ENCODE results near the gene FKBP1A.
A peak's percentile ranks its signal among the peaks of the same experiment; 100 is the strongest.

The FKBP1A gene

GRCh38 chr20:1332749-1333300, 60.0 kb downstream of the FKBP1A start:
- DNase-seq (ENCODE audit: low read depth in 2 of 2) = no peak

- no peak for DNase-seq (ENCODE audit: low read depth in 2 of 2)
Observed at GRCh38 chr20:1331801-1332453, 60.9 kb downstream of the FKBP1A start.

GRCh38 chr20:1331101-1331500, 61.8 kb downstream of the FKBP1A start:
- no peak for DNase-seq (ENCODE audit: low read depth in 2 of 2)

- DNase-seq (ENCODE audit: low read depth in 2 of 2) = no peak
Observed at GRCh38 chr20:1330075-1330830, 62.6 kb downstream of the FKBP1A start.

GRCh38 chr20:1328680-1329330, 64.0 kb downstream of the FKBP1A start, which contains the start of gene SDCBP2:
TSS of gene SDCBP2 (minus strand) at chr20:1329139. CDS start at chr20:1320416, 8,723 bp downstream.
- DNase-seq (ENCODE audit: low read depth in 2 of 2) = no peak

GRCh38 chr20:1327827-1328679, 64.8 kb downstream of the FKBP1A start:
- no peak for DNase-seq (ENCODE audit: low read depth in 2 of 2)

GRCh38 chr20:1327241-1327653, 65.6 kb downstream of the FKBP1A start:
- no peak for DNase-seq (ENCODE audit: low read depth in 2 of 2)

- no peak for DNase-seq (ENCODE audit: low read depth in 2 of 2)
Observed at GRCh38 chr20:1326031-1326930, 66.6 kb downstream of the FKBP1A start.

GRCh38 chr20:1325173-1326030, 67.5 kb downstream of the FKBP1A start:
- peak; percentile 98 for DNase-seq (ENCODE audit: low read depth in 2 of 2)

GRCh38 chr20:1324598-1325172, 68.2 kb downstream of the FKBP1A start:
- DNase-seq (ENCODE audit: low read depth in 2 of 2) = peak in 1 of 2 donors; percentile 22

GRCh38 chr20:1323830-1324597, 68.8 kb downstream of the FKBP1A start:
- no peak for DNase-seq (ENCODE audit: low read depth in 2 of 2)

- no peak for DNase-seq (ENCODE audit: low read depth in 2 of 2)
Observed at GRCh38 chr20:1323256-1323655, 69.6 kb downstream of the FKBP1A start.

GRCh38 chr20:1322511-1323245, 70.2 kb downstream of the FKBP1A start:
- no peak for DNase-seq (ENCODE audit: low read depth in 2 of 2)

- DNase-seq (ENCODE audit: low read depth in 2 of 2) = no peak
Observed at GRCh38 chr20:1321654-1321939, 71.3 kb downstream of the FKBP1A start.

- no peak for DNase-seq (ENCODE audit: low read depth in 2 of 2)
Observed at GRCh38 chr20:1320902-1321653, 71.8 kb downstream of the FKBP1A start.

GRCh38 chr20:1320016-1320415, 72.8 kb downstream of the FKBP1A start:
- no peak for DNase-seq (ENCODE audit: low read depth in 2 of 2)

GRCh38 chr20:1319462-1319861, 73.4 kb downstream of the FKBP1A start:
- DNase-seq (ENCODE audit: low read depth in 2 of 2) = no peak

Data from activated CD8-positive, alpha-beta memory T cell treated with anti-CD3 and anti-CD28 coated beads for 4 hours (primary cell).